Fibroblast of mammary gland (primary cell): ENCODE data around the gene RNF115.

Source experiments
- DNase-seq: peaks from one replicate; pipeline ENCODE4 v3.0.0-alpha.2; 2010; ENCODE audit warnings: low read depth
- H3K4me3 ChIP-seq: 2 replicates; pipeline ENCODE4 v1.5.1; 2011; ENCODE audit warnings: low read depth, mild to moderate bottlenecking, low read length, moderate library complexity; ENCODE audit not compliant: control insufficient read depth
- TF ChIP-seq, protein P1 (sequence below): conservative IDR thresholded peaks from 2 replicates; pipeline ENCODE4 v1.5.1; 2011; ENCODE audit warnings: low read depth, low read length, inconsistent platforms; ENCODE audit not compliant: control insufficient read depth, insufficient read depth

Gene RNF115

DNA sequence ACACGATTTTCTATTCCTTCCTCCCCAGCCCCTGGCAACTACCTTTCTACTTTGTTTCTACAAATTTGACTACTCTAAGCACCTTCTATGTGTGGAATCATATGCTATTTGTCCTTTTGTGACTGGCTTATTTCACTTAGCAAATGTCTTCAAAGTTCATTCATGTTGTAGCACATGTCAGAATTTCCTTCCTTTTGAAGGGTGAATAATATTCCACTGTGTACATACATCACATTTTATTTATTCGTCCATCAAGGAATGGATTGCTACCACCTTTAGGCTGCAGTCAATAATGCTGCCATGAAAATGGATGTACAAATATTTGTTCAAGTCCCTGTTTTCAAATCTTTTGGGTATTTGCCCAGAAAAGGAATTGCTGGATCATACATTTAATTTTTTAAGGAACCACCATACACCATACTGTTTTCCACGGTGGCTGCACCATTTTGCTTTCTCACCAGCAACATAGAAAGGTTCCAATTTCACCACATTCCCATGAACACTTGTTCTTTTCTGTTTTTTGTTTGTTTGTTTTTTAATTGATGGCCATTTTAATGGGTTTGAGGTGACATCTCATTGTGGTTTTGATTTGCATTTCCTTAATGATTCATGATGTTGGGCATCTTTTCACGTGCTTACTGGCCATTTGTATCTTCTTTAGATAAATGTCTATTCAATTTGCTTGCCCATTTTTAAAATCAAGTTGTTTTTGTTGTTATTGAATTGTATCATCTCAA, 113.4 kb downstream of the RNF115 start:
- TF ChIP-seq, protein P1, sequence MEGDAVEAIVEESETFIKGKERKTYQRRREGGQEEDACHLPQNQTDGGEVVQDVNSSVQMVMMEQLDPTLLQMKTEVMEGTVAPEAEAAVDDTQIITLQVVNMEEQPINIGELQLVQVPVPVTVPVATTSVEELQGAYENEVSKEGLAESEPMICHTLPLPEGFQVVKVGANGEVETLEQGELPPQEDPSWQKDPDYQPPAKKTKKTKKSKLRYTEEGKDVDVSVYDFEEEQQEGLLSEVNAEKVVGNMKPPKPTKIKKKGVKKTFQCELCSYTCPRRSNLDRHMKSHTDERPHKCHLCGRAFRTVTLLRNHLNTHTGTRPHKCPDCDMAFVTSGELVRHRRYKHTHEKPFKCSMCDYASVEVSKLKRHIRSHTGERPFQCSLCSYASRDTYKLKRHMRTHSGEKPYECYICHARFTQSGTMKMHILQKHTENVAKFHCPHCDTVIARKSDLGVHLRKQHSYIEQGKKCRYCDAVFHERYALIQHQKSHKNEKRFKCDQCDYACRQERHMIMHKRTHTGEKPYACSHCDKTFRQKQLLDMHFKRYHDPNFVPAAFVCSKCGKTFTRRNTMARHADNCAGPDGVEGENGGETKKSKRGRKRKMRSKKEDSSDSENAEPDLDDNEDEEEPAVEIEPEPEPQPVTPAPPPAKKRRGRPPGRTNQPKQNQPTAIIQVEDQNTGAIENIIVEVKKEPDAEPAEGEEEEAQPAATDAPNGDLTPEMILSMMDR = no peak
- DNase-seq = no peak
- no peak overlapping the region for H3K4me3 ChIP-seq

DNA sequence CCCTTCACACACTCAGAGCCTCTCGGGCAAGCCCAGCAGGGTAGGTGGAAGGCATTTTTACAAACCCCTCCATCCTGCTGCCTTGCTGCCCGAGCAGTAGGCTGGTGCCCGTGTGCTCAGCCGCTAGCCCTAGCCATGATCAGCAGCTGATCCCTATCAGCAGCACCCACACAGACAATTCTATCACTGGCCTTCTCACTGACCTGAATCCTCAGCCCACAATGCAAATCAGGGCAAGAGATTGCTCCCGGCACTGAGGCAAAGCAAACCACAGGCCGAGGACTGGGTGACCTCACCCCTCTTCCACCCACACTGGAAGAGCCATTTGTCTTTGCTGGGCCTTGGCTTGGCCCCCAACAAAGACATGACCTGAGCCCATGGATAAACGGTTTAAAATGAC, 115.8 kb downstream of the RNF115 start:
- TF ChIP-seq, protein P1 = no peak
- H3K4me3 ChIP-seq = no peak overlapping the region
- DNase-seq = peak; percentile 18

DNA sequence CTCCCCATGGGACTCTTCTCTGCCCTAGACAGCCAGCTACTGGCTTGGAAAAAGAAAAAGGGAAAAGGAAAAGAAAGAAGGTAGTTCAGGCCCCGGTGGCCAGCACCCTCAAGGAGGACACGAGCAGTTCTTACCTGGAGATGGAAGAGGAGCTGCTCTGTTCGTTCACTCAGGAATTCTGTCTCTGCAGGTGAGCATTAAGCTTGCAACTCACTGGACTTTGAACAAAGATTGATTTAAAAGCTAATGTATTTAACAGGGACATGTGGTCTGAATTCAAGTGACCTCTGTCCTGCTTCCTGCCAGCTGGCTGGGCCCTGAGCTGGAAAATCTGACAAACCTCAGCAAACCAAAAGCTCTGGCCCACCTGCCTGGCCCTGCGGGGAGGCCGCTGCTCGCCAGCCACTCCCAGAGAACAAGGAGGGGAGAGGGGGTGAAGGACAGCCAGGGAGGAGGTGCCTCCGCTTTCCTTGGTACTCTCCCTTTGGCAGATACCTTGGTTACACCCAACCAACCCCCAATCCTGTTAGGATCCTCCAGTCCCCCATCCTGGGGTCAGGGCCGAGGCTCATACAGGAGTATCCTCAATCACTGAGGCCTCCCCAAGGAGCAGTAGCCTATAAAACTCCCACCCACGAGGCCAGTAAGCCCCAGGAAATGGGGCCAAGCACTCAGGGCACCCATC, 116.6 kb downstream of the RNF115 start, which contains the start of gene PDZK1:
Gene PDZK1, minus strand, starts transcription at position 186 of the 685 bp plus-strand sequence. CDS start 19,347 bp downstream, outside the sequence.
- no peak for DNase-seq
- no peak within 1 kb of the TSS for H3K4me3 ChIP-seq
- TF ChIP-seq, protein P1 = no peak

DNA sequence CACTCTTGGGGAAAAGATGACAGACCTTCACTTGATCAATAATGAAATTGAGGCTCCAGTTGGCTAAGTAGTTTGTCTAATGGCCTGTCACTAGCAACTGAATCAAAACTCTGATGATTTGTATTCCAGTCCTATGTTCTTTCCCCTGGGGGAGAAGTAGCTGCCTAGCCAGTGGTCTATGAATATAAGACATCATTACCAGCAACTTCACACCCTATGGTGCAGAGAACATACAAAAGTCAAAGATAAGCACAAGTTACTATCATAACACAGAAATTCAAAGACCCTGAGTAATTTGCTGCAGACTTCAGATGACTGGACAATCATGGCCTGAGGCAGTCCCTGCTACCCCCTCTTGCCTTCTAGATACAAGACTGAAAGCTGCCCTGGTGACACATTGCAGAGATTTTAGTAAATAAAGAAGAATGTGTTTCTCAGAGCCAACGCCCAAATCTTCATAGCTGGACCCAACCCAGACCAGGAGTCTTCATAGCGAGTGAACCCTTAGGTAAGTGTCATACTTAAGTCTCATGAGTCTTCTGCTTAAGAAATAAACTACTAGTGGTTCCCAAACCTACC, 117.7 kb downstream of the RNF115 start:
- H3K4me3 ChIP-seq = no peak overlapping the region
- TF ChIP-seq, protein P1 = no peak
- peak; percentile 16 for DNase-seq

DNA sequence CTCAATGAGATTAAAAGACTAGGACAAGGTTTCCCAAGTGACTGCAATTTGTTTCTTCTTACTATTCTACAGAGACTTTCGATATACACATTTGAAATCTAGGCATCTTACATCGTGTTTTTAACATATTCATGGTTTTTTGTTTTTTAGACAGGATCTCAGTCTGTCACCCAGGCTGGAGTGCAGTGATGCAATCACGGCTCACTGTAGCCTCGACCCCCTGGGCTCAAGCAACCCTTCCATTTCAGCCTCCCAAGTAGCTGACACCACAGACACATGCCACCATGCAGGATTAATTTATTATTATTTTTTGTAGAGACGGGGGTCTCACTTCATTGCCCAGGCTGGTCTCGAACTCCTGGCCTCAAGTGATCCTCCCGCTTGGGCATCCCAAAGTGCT, 118.3 kb downstream of the RNF115 start:
- H3K4me3 ChIP-seq = no peak overlapping the region
- TF ChIP-seq, protein P1 = no peak

DNA sequence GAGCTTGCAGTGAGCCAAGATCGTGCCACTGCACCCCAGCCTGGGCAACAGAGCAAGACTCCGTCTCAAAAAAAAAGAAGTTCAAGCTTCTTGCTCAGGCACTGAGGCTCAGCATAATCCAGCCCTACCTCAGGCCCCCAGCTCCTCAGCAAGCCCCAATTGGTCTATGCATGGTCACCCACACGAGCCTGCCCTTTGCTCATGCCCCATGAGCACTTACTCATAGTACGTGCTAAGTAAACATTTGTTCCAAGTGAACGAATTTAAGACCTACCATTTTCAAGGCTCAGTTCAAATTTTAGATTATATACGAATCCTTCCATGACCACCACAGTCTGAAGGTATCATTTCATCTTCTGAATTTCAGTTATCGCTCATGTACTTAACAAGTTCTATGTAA, 121.1 kb downstream of the RNF115 start:
- no peak for DNase-seq
- TF ChIP-seq, protein P1 = no peak
- H3K4me3 ChIP-seq = no peak overlapping the region

More for the DNA sequence above, 118.3 kb downstream of the RNF115 start:
- no peak for DNase-seq
